Stimulated activated naive CD8-positive, alpha-beta T cell treated with anti-CD3 and anti-CD28 coated beads, Interleukin-15, amount 100 ng/mL, for 72 hours (primary cell): ENCODE data around the gene CCHCR1.
A peak's percentile ranks its signal among the peaks of the same experiment; 100 is the strongest.
"Not testable (repeated sequence)": the region's sequence is repeated elsewhere in the genome, so short reads cannot be mapped to it uniquely, and the experiment has no call there.

Experiments
- ATAC-seq: fragments of 150-1000 bp; cut with Tn5 transposase; 2 replicates; pipeline ENCODE4 v1.10.0; 2021; ENCODE audit warnings: mild to moderate bottlenecking, moderate library complexity
- DNase-seq, 2 donors: peaks; one replicate each; pipeline ENCODE4 v3.0.0; 2021 to 2022
- H3K27ac Mint-ChIP-seq, 2 donors: one replicate each; pipeline ENCODE4 v1.8.0; 2022; ENCODE audit warnings: mild to moderate bottlenecking in 2 of 2, mixed read lengths in 2 of 2, moderate library complexity in 2 of 2
- H3K27me3 Mint-ChIP-seq: one replicate; pipeline ENCODE4 v1.8.0; 2022; ENCODE audit warnings: mixed read lengths
- H3K4me1 Mint-ChIP-seq: one replicate; pipeline ENCODE4 v1.8.0; 2022; ENCODE audit warnings: mild to moderate bottlenecking, mixed read lengths
- H3K4me3 Mint-ChIP-seq, 2 donors: one replicate each; pipeline ENCODE4 v1.8.0; 2022; ENCODE audit warnings: mild to moderate bottlenecking in 2 of 2, mixed read lengths in 2 of 2, moderate library complexity in 1 of 2
- H3K9me3 Mint-ChIP-seq, 2 donors: one replicate each; pipeline ENCODE4 v1.8.0; 2022; ENCODE audit warnings: mixed read lengths in 2 of 2

Gene CCHCR1

GRCh38 chr6:31192431-31193105 is 35.0 kb upstream of the CCHCR1 start:
- peaks cover 20% of the 10 kb centered on the region for H3K4me1 Mint-ChIP-seq
- not testable (repeated sequence) for H3K9me3 Mint-ChIP-seq, ATAC-seq, H3K27me3 Mint-ChIP-seq, H3K27ac Mint-ChIP-seq, H3K4me3 Mint-ChIP-seq
- DNase-seq, result peak; percentile 51 to 69

- H3K4me3 Mint-ChIP-seq, result no peak overlapping the region
- H3K4me1 Mint-ChIP-seq, result peaks cover 20% of the 10 kb centered on the region
- ATAC-seq (no peak), DNase-seq (no peak)
- H3K9me3 Mint-ChIP-seq, result no peaks in the 10 kb centered on the region
- H3K27ac Mint-ChIP-seq, result no peak overlapping the region
- H3K27me3 Mint-ChIP-seq, result no peaks in the 10 kb centered on the region
Observed at GRCh38 chr6:31190488-31190887, 32.9 kb upstream of the CCHCR1 start.

GRCh38 chr6:31189223-31189622 is 31.6 kb upstream of the CCHCR1 start:
- DNase-seq, H3K9me3 Mint-ChIP-seq, H3K4me3 Mint-ChIP-seq, ATAC-seq, H3K27ac Mint-ChIP-seq, H3K27me3 Mint-ChIP-seq: not testable (repeated sequence)
- peaks cover 14% of the 10 kb centered on the region for H3K4me1 Mint-ChIP-seq

GRCh38 chr6:31187780-31188194 is 30.2 kb upstream of the CCHCR1 start:
- no peaks in the 10 kb centered on the region for H3K9me3 Mint-ChIP-seq
- ATAC-seq (no peak), DNase-seq (no peak)
- H3K27me3 Mint-ChIP-seq, result no peaks in the 10 kb centered on the region
- peaks cover 13% of the 10 kb centered on the region for H3K4me1 Mint-ChIP-seq
- no peak overlapping the region for H3K27ac Mint-ChIP-seq
- no peak overlapping the region for H3K4me3 Mint-ChIP-seq

DNA sequence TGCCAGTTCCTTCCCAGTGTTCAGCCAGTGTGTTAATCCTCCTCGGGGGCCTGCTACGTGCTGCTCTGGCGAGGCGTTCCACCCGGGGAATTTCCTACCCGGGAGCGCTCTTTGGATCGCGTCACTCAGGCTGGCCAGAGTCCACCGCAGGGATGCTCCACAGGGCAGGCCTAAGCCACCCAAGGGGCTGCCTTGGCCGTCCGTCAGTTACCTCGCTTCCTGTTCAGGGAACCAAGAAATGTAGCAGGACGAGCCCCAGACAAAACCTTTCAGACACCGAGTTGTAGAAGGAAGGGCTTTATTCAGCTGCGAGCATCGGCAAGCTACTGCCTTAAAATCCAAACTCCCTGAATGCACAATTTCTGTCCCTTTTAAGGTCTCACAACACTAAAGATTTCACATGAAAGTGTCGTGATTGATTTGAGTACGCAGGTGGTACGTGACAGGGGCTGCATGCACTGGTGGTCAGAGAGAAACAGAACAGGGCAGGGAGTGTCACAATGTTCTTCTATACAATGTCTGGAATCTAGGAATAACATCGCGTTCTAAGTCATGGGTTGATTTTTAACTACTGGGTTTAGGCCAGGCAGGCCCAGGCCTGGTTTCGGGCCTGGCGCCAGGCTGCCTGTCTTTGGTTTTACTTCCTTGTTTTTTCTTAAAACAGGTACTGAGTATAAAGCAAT is 28.6 kb upstream of the CCHCR1 start:
- DNase-seq (no peak), ATAC-seq (no peak)
- H3K27ac Mint-ChIP-seq, result no peak overlapping the region
- no peaks in the 10 kb centered on the region for H3K27me3 Mint-ChIP-seq
- H3K4me1 Mint-ChIP-seq, result peaks cover 13% of the 10 kb centered on the region
- H3K9me3 Mint-ChIP-seq, result no peaks in the 10 kb centered on the region
- no peak overlapping the region for H3K4me3 Mint-ChIP-seq

DNA sequence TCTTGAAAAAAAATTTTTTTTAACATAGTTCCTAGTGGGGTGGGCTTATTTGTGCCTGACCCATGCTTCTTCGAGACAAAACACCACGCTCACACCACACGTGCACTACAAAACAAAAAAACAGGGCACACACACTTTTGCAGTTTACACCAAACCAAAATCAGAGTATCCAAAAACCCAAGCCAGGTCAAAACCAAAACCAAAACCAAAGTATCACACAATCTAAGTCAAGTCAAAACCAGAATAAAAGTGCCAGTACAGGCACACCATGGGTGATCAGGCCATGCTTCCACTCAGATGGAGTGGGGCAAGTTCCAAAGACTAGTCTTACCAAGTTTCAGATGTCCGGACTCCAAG is 28.1 kb upstream of the CCHCR1 start:
- not testable (repeated sequence) for H3K9me3 Mint-ChIP-seq, DNase-seq, H3K27ac Mint-ChIP-seq, H3K27me3 Mint-ChIP-seq
- peaks cover 13% of the 10 kb centered on the region for H3K4me1 Mint-ChIP-seq
- ATAC-seq, result peak; percentile 48
- peak overlapping the region in 1 of 2 donors; percentile 38 for H3K4me3 Mint-ChIP-seq

DNA sequence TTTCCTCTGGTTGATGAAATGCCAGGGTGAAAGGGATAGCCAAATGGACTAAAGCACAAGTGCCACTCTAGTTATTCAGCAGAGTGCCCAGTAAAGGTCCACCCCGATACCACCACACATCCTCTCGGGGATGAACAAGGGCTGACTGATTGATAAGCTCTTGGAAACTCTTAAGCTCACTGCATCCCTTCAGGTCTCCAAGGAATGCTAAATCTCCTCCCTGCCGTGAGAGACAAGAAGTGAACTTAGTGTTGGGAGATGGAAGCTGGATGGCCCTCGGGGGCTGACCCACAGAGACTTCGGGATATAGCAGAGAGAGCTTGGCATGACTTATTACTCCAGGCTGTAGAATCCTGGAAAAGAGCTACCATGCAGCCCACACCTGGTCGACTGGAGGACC is 26.3 kb upstream of the CCHCR1 start:
- H3K27me3 Mint-ChIP-seq, H3K9me3 Mint-ChIP-seq, DNase-seq, H3K27ac Mint-ChIP-seq, H3K4me3 Mint-ChIP-seq, ATAC-seq: not testable (repeated sequence)
- peaks cover 15% of the 10 kb centered on the region for H3K4me1 Mint-ChIP-seq

- H3K27ac Mint-ChIP-seq, ATAC-seq, H3K9me3 Mint-ChIP-seq, H3K4me3 Mint-ChIP-seq, H3K27me3 Mint-ChIP-seq, DNase-seq: not testable (repeated sequence)
- peaks cover 19% of the 10 kb centered on the region for H3K4me1 Mint-ChIP-seq
Observed at GRCh38 chr6:31183287-31183686, 25.7 kb upstream of the CCHCR1 start.

DNA sequence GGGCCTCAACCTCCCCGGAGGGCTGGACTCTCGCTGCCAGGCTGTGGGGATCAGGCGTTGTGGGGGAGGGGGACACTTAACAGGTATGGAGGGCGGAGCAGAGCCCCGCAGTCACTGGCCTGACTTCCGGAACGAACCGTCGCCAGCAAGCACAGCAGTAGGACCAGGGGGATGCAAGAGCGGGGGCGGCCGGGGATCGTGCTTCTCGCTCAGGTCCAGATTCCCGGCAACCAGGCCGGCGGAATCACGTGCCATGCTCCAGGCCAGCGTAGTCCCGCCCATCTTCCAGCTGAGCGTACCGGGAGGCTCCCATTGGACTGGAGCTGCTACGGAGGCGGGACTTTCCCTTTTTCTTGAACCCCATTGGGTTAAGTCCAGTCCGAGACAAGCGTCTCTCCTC is 22.9 kb upstream of the CCHCR1 start:
- H3K27ac Mint-ChIP-seq, result peak overlapping the region; percentile 70 to 86
- no peaks in the 10 kb centered on the region for H3K9me3 Mint-ChIP-seq
- ATAC-seq (peak; percentile 98), DNase-seq (peak; percentile 55 to 78)
- H3K4me1 Mint-ChIP-seq, result peaks cover 16% of the 10 kb centered on the region
- peak overlapping the region; percentile 85 to 88 for H3K4me3 Mint-ChIP-seq
- no peaks in the 10 kb centered on the region for H3K27me3 Mint-ChIP-seq

DNA sequence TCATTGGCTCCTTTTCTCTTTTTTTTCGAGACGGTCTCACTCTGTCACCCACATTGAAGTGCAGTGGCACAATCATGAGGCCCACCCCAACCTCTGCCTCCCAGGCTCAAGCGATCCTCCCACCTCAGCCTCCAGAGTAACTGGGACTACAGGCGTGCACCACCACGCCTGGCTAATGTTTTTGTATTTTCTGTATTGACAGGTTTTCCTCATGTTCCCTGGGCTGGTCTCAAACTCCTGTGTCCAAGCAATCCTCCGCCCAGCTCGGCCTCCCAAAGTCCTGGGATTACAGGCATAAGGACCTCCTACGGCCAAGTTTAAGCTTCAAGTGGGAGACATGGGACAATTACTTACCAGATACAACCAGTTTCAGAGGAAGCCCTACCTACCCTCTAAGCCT is 22.3 kb upstream of the CCHCR1 start:
- DNase-seq (no peak), ATAC-seq (no peak)
- Mint-ChIP-seq H3K4me1 (peaks cover 15% of the 10 kb centered on the region), H3K9me3 (no peaks in the 10 kb centered on the region), H3K27me3 (no peaks in the 10 kb centered on the region), H3K27ac (no peak overlapping the region), H3K4me3 (peak overlapping the region; percentile 85 to 88)

DNA sequence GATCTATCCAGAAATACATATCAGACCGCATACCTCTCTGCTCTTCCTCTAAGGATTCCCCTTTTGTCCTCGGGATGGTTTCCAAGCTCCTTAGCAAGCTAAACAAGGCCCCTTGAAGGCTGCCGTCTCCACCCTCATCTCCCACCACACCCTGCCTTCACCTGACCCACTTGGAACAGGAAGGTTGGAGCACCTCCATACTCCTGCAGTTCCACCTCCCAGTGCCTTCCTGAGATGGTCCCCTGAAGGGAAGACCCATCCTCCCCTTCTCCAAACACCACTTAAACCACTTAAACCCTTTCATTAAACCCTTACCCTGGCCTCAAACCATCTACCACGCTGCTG is 21.4 kb upstream of the CCHCR1 start:
- Mint-ChIP-seq H3K27ac (peak overlapping the region; percentile 30 to 35), H3K9me3 (no peaks in the 10 kb centered on the region), H3K4me3 (no peak overlapping the region), H3K4me1 (peaks cover 15% of the 10 kb centered on the region), H3K27me3 (no peaks in the 10 kb centered on the region)
- ATAC-seq (no peak), DNase-seq (no peak)

- Mint-ChIP-seq H3K27me3 (no peaks in the 10 kb centered on the region), H3K9me3 (no peaks in the 10 kb centered on the region), H3K4me3 (no peak overlapping the region), H3K27ac (peak overlapping the region in 1 of 2 donors; percentile 43), H3K4me1 (peaks cover 15% of the 10 kb centered on the region)
- no peak for ATAC-seq
- DNase-seq, result no peak
Observed at GRCh38 chr6:31178143-31179041, 20.8 kb upstream of the CCHCR1 start.

DNA sequence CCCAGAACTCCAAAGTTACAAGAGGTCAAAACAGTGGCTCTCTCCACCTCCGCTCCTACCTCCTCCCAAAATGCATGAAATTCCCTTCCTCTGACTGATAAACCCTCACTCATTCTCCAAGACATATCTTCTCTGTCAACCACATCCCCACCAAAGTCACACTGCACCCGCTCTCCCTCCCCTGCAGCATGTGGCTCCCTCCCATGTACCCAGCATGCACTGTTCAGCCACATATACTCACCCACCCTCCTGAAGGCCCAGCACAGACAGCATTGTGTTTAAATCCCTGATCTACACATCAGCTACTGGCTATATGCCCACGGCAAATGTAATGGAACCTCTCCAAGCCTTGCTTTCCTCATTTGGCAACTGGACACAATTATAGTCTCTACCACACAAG is 18.4 kb upstream of the CCHCR1 start:
- Mint-ChIP-seq H3K4me3 (no peak overlapping the region), H3K4me1 (peaks cover 15% of the 10 kb centered on the region), H3K9me3 (no peaks in the 10 kb centered on the region), H3K27me3 (no peaks in the 10 kb centered on the region), H3K27ac (no peak overlapping the region)
- ATAC-seq (no peak), DNase-seq (no peak)

- DNase-seq (no peak), ATAC-seq (no peak)
- Mint-ChIP-seq H3K4me1 (peaks cover 15% of the 10 kb centered on the region), H3K27me3 (no peaks in the 10 kb centered on the region), H3K9me3 (no peaks in the 10 kb centered on the region), H3K27ac (no peak overlapping the region), H3K4me3 (no peak overlapping the region)
Observed at GRCh38 chr6:31174378-31174777, 16.8 kb upstream of the CCHCR1 start.

- Mint-ChIP-seq H3K9me3 (no peaks in the 10 kb centered on the region), H3K27ac (no peak overlapping the region), H3K27me3 (no peaks in the 10 kb centered on the region), H3K4me3 (no peak overlapping the region), H3K4me1 (peaks cover 8% of the 10 kb centered on the region)
- ATAC-seq, result no peak
- no peak for DNase-seq
Observed at GRCh38 chr6:31173406-31173805, 15.8 kb upstream of the CCHCR1 start.

- Mint-ChIP-seq H3K4me1 (peaks cover 8% of the 10 kb centered on the region), H3K4me3 (no peak overlapping the region), H3K27me3 (no peaks in the 10 kb centered on the region), H3K9me3 (no peaks in the 10 kb centered on the region), H3K27ac (no peak overlapping the region)
- DNase-seq (no peak), ATAC-seq (no peak)
Observed at GRCh38 chr6:31172973-31173384, 15.4 kb upstream of the CCHCR1 start.
